ENCODE data around the gene ZNF138.
"Not testable (repeated sequence)": the region's sequence is repeated elsewhere in the genome, so short reads cannot be mapped to it uniquely, and the experiment has no call there.

ZNF138 gene

GRCh38 chr7:64838691-64839090 lies 44.5 kb downstream of the ZNF138 start:
- no peak for DNase-seq (ENCODE audit: low read depth in 3 of 3)

GRCh38 chr7:64839910-64840309 lies 45.7 kb downstream of the ZNF138 start:
- no peak for DNase-seq (ENCODE audit: low read depth in 3 of 3)

- no peak for DNase-seq (ENCODE audit: low read depth in 3 of 3)
Measured at GRCh38 chr7:64849250-64849923, 55.2 kb downstream of the ZNF138 start.

- DNase-seq (ENCODE audit: low read depth in 3 of 3): no peak
Measured at GRCh38 chr7:64849924-64850499, 55.8 kb downstream of the ZNF138 start.

- no peak for DNase-seq (ENCODE audit: low read depth in 3 of 3)
Measured at GRCh38 chr7:64853679-64854078, 59.5 kb downstream of the ZNF138 start.

- DNase-seq (ENCODE audit: low read depth in 3 of 3): no peak
Measured at GRCh38 chr7:64854969-64855368, 60.7 kb downstream of the ZNF138 start.

GRCh38 chr7:64863021-64863420 lies 68.8 kb downstream of the ZNF138 start:
- no peak for DNase-seq (ENCODE audit: low read depth in 3 of 3)

- not testable (repeated sequence) for DNase-seq (ENCODE audit: low read depth in 3 of 3)
Measured at GRCh38 chr7:64863530-64863929, 69.3 kb downstream of the ZNF138 start.

- DNase-seq (ENCODE audit: low read depth in 3 of 3): no peak
Measured at GRCh38 chr7:64863969-64864368, 69.7 kb downstream of the ZNF138 start.

GRCh38 chr7:64867863-64868440 lies 73.7 kb downstream of the ZNF138 start:
- DNase-seq (ENCODE audit: low read depth in 3 of 3): no peak

GRCh38 chr7:64868499-64868898 lies 74.3 kb downstream of the ZNF138 start:
- DNase-seq (ENCODE audit: low read depth in 3 of 3): no peak

- DNase-seq (ENCODE audit: low read depth in 3 of 3): no peak
Measured at GRCh38 chr7:64869121-64869725, 75.0 kb downstream of the ZNF138 start.

- no peak for DNase-seq (ENCODE audit: low read depth in 3 of 3)
Measured at GRCh38 chr7:64869912-64870562, 75.8 kb downstream of the ZNF138 start.

- DNase-seq (ENCODE audit: low read depth in 3 of 3): no peak
Measured at GRCh38 chr7:64870656-64871055, 76.4 kb downstream of the ZNF138 start.

GRCh38 chr7:64871761-64872160 lies 77.5 kb downstream of the ZNF138 start:
- DNase-seq (ENCODE audit: low read depth in 3 of 3): no peak

- no peak for DNase-seq (ENCODE audit: low read depth in 3 of 3)
Measured at GRCh38 chr7:64872351-64873154, 78.3 kb downstream of the ZNF138 start.

- no peak for DNase-seq (ENCODE audit: low read depth in 3 of 3)
Measured at GRCh38 chr7:64873155-64873500, 78.9 kb downstream of the ZNF138 start.

- no peak for DNase-seq (ENCODE audit: low read depth in 3 of 3)
Measured at GRCh38 chr7:64873517-64873916, 79.3 kb downstream of the ZNF138 start.

- DNase-seq (ENCODE audit: low read depth in 3 of 3): no peak
Measured at GRCh38 chr7:64874114-64874513, 79.9 kb downstream of the ZNF138 start.

GRCh38 chr7:64874562-64875250 lies 80.5 kb downstream of the ZNF138 start:
- no peak for DNase-seq (ENCODE audit: low read depth in 3 of 3)

- DNase-seq (ENCODE audit: low read depth in 3 of 3): no peak
Measured at GRCh38 chr7:64875258-64875657, 81.0 kb downstream of the ZNF138 start.

All from stimulated activated CD4-positive, alpha-beta T cell treated with anti-CD3 and anti-CD28 coated beads, TNF-alpha, amount 100 ng/mL, for 48 hours (primary cell).